ENCODE results near the gene NAB1.

NAB1 gene

GRCh38 chr2:190636361-190636760, 12.5 kb upstream of the NAB1 start:
- TF ChIP-seq POU2F2 (IDR thresholded peaks at IDR 0.05; ENCODE audit: low read depth, low read length): no peak
- TF ChIP-seq TAF1 (IDR thresholded peaks at IDR 0.05; ENCODE audit: low read depth, low read length): no peak
- no peak for TF ChIP-seq POLR2A (IDR thresholded peaks at IDR 0.05; ENCODE audit: low read depth, low read length)
- no peak for TF ChIP-seq SPI1 (IDR thresholded peaks at IDR 0.05; ENCODE audit: low read depth, low read length)
- no peak for TF ChIP-seq POLR2AphosphoS5 (IDR thresholded peaks at IDR 0.05; ENCODE audit: low read depth, low read length)
- no peak for TF ChIP-seq PAX5 (IDR thresholded peaks at IDR 0.05; ENCODE audit: insufficient read depth, low read length, severe bottlenecking)
- FAIRE-seq: peak; percentile 13
- no peak for DNase-seq (ENCODE audit: insufficient read length, low spot score)

GRCh38 chr2:190637281-190637734, 11.6 kb upstream of the NAB1 start:
- TF ChIP-seq POLR2AphosphoS5 (IDR thresholded peaks at IDR 0.05; ENCODE audit: low read depth, low read length) (no peak), POLR2A (IDR thresholded peaks at IDR 0.05; ENCODE audit: low read depth, low read length) (no peak), PAX5 (IDR thresholded peaks at IDR 0.05; ENCODE audit: insufficient read depth, low read length, severe bottlenecking) (no peak), SPI1 (IDR thresholded peaks at IDR 0.05; ENCODE audit: low read depth, low read length) (no peak)
- DNase-seq (ENCODE audit: insufficient read length, low spot score): no peak
- no peak for FAIRE-seq

- no peak for FAIRE-seq
- DNase-seq (ENCODE audit: insufficient read length, low spot score): no peak
- no peak for TF ChIP-seq PAX5 (IDR thresholded peaks at IDR 0.05; ENCODE audit: insufficient read depth, low read length, severe bottlenecking)
- TF ChIP-seq POLR2A (IDR thresholded peaks at IDR 0.05; ENCODE audit: low read depth, low read length): no peak
- no peak for TF ChIP-seq POU2F2 (IDR thresholded peaks at IDR 0.05; ENCODE audit: low read depth, low read length)
- TF ChIP-seq SPI1 (IDR thresholded peaks at IDR 0.05; ENCODE audit: low read depth, low read length): no peak
- TF ChIP-seq TAF1 (IDR thresholded peaks at IDR 0.05; ENCODE audit: low read depth, low read length): no peak
- no peak for TF ChIP-seq POLR2AphosphoS5 (IDR thresholded peaks at IDR 0.05; ENCODE audit: low read depth, low read length)
Observed at GRCh38 chr2:190637903-190638618, 10.8 kb upstream of the NAB1 start.

- DNase-seq (ENCODE audit: insufficient read length, low spot score) (no peak), FAIRE-seq (no peak)
- TF ChIP-seq SPI1 (IDR thresholded peaks at IDR 0.05; ENCODE audit: low read depth, low read length) (no peak), POLR2A (IDR thresholded peaks at IDR 0.05; ENCODE audit: low read depth, low read length) (no peak), POLR2AphosphoS5 (IDR thresholded peaks at IDR 0.05; ENCODE audit: low read depth, low read length) (no peak), POU2F2 (IDR thresholded peaks at IDR 0.05; ENCODE audit: low read depth, low read length) (no peak), PAX5 (IDR thresholded peaks at IDR 0.05; ENCODE audit: insufficient read depth, low read length, severe bottlenecking) (no peak), TAF1 (IDR thresholded peaks at IDR 0.05; ENCODE audit: low read depth, low read length) (no peak)
Observed at GRCh38 chr2:190640117-190640516, 8.8 kb upstream of the NAB1 start.

- DNase-seq (ENCODE audit: insufficient read length, low spot score) (no peak), FAIRE-seq (no peak)
- TF ChIP-seq POU2F2 (IDR thresholded peaks at IDR 0.05; ENCODE audit: low read depth, low read length): no peak
- no peak for TF ChIP-seq POLR2AphosphoS5 (IDR thresholded peaks at IDR 0.05; ENCODE audit: low read depth, low read length)
- no peak for TF ChIP-seq SPI1 (IDR thresholded peaks at IDR 0.05; ENCODE audit: low read depth, low read length)
Observed at GRCh38 chr2:190641469-190641868, 7.4 kb upstream of the NAB1 start.

GRCh38 chr2:190646780-190647522, 1.9 kb upstream of the NAB1 start:
- peak; percentile 57 for FAIRE-seq
- TF ChIP-seq PAX5 (IDR thresholded peaks at IDR 0.05; ENCODE audit: insufficient read depth, low read length, severe bottlenecking) (no peak), SPI1 (IDR thresholded peaks at IDR 0.05; ENCODE audit: low read depth, low read length) (no peak), TAF1 (IDR thresholded peaks at IDR 0.05; ENCODE audit: low read depth, low read length) (no peak), POU2F2 (IDR thresholded peaks at IDR 0.05; ENCODE audit: low read depth, low read length) (no peak), POLR2AphosphoS5 (IDR thresholded peaks at IDR 0.05; ENCODE audit: low read depth, low read length) (no peak), POLR2A (IDR thresholded peaks at IDR 0.05; ENCODE audit: low read depth, low read length) (no peak)

GRCh38 chr2:190648289-190649034, 421 bp upstream of the NAB1 start:
- TF ChIP-seq POU2F2 (IDR thresholded peaks at IDR 0.05; ENCODE audit: low read depth, low read length): 0 out of 2 replicates have a peak, but pooled peaks have one; percentile 38
- no peak for TF ChIP-seq TAF1 (IDR thresholded peaks at IDR 0.05; ENCODE audit: low read depth, low read length)
- no peak for TF ChIP-seq SPI1 (IDR thresholded peaks at IDR 0.05; ENCODE audit: low read depth, low read length)
- peak; percentile 55 for TF ChIP-seq PAX5 (IDR thresholded peaks at IDR 0.05; ENCODE audit: insufficient read depth, low read length, severe bottlenecking)
- TF ChIP-seq POLR2A (IDR thresholded peaks at IDR 0.05; ENCODE audit: low read depth, low read length): no peak
- TF ChIP-seq POLR2AphosphoS5 (IDR thresholded peaks at IDR 0.05; ENCODE audit: low read depth, low read length): no peak
- DNase-seq (ENCODE audit: insufficient read length, low spot score): peak; percentile 72
- FAIRE-seq: peak; percentile 85

More at GRCh38 chr2:190646780-190647522, 1.9 kb upstream of the NAB1 start:
- no peak for DNase-seq (ENCODE audit: insufficient read length, low spot score)

GRCh38 chr2:190649798-190650390, 1.0 kb downstream of the NAB1 start:
- DNase-seq (ENCODE audit: insufficient read length, low spot score): no peak
- FAIRE-seq: peak; percentile 38
- no peak for TF ChIP-seq POLR2AphosphoS5 (IDR thresholded peaks at IDR 0.05; ENCODE audit: low read depth, low read length)
- no peak for TF ChIP-seq PAX5 (IDR thresholded peaks at IDR 0.05; ENCODE audit: insufficient read depth, low read length, severe bottlenecking)
- no peak for TF ChIP-seq TAF1 (IDR thresholded peaks at IDR 0.05; ENCODE audit: low read depth, low read length)
- TF ChIP-seq POLR2A (IDR thresholded peaks at IDR 0.05; ENCODE audit: low read depth, low read length): no peak
- no peak for TF ChIP-seq POU2F2 (IDR thresholded peaks at IDR 0.05; ENCODE audit: low read depth, low read length)
- no peak for TF ChIP-seq SPI1 (IDR thresholded peaks at IDR 0.05; ENCODE audit: low read depth, low read length)
